ENCODE results near the gene SLC25A25.
A peak's percentile ranks its signal among the peaks of the same experiment; 100 is the strongest.
"Not testable (repeated sequence)": the region's sequence is repeated elsewhere in the genome, so short reads cannot be mapped to it uniquely, and the experiment has no call there.

Gene SLC25A25

DNA sequence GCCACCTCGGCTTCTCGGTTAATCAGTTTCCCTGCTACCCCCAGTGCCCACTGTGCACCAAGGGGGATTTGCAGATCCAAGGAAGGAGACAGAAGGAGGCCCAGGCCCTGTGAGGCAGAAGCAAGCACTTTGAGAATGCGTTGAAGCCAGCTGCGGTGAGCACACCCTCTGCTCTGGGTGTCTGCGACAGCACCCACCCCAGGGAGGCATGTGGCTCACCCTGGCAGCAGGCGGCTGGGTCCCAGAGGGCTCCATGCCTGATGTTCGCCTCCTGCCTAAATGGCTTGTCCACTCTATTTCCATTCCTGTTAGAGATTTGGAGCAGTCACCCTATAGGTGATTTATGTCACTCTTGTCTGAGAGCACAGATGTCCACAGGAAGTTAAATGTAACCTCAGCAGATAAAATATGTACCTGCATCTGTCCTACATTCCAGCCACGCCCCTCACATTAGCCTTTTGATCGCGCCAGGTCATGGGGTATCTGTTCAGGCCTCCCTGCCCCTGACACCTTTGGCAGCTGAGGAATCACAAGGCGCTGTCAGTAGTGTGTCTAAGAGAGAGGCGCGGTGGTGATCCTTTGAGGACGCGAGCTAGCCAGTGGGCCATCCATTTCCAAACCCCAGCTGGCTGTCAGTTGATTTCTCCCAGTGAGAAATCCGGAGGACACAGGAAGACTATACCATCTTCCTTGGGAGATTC lies 31.3 kb downstream of the SLC25A25 start:
- no peak for DNase-seq

- no peak for DNase-seq
Measured at GRCh38 chr9:128099932-128100491, 32.0 kb downstream of the SLC25A25 start.

- DNase-seq = no peak
Measured at GRCh38 chr9:128100581-128100980, 32.5 kb downstream of the SLC25A25 start.

- DNase-seq = no peak
Measured at GRCh38 chr9:128101231-128101661, 33.2 kb downstream of the SLC25A25 start.

DNA sequence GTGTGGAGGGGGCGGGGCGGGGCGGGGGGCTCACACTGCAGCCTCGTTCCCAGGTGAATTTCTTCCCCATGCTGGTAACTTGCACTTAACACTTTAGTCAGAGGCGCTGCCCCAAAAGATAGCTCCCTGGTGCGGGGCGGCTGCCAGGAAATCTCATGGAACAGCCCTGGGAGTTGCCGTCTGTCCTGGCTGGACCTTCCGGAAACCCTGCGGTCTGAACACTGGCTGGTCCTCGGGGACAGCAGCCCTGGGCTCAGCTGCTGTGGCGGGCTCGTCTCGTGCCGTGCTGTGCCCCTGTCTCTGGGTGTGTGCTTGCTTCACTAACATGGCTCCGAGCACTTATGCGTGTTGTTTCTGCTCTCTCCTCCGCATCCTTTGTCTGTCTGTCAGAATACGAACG lies 33.7 kb downstream of the SLC25A25 start:
- no peak for DNase-seq

- DNase-seq = no peak
Measured at GRCh38 chr9:128102196-128102595, 34.2 kb downstream of the SLC25A25 start.

DNA sequence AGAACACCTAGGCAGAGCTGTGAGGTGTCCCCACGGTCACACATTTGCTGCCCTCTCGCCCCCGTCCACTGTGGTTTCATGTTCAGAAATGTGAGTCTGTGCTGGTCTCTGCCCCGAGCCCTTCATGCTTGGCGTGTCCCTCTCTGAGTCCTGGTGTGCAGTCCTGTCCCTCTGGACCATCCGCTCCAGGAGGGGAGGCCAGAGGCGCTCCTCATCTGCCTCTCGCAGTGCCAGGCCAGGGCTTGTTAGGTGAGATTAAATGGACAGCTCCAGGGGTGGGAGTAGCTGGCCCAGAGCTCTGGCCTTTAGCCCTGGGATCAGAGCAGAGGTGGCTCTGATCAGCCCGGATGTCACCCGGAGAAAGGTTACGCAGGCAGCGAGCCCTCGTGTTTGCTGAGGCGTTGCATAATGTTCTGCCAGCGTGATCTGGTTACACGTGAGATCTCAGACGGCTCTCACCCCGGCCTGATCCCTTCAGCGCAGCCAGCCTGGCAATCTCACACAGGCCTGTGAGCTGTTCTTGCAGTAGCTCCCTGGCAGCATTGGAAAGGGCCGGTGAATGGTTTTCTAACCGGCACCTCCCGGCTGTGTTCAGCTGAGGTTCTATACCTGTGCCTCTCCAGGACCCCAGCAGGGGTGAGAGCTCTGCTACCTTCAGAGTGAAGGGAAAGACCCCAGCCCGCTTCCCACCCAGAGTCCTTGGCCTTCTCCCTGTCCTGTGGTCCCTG lies 35.0 kb downstream of the SLC25A25 start:
- no peak for DNase-seq

DNA sequence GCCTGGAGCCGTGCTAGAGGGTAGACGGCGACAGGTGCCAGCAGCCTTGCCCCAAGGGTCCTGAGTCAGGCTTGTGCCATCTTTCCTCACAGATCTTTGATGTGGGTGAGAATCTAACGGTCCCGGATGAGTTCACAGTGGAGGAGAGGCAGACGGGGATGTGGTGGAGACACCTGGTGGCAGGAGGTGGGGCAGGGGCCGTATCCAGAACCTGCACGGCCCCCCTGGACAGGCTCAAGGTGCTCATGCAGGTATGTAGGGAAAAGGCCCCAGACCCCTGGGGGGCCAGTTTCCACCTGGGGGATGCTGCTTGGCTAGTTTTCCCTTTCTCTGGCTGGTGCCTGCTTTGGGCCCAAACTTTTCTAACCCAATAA lies 35.5 kb downstream of the SLC25A25 start:
- peak; percentile 32 to 34 for DNase-seq

DNA sequence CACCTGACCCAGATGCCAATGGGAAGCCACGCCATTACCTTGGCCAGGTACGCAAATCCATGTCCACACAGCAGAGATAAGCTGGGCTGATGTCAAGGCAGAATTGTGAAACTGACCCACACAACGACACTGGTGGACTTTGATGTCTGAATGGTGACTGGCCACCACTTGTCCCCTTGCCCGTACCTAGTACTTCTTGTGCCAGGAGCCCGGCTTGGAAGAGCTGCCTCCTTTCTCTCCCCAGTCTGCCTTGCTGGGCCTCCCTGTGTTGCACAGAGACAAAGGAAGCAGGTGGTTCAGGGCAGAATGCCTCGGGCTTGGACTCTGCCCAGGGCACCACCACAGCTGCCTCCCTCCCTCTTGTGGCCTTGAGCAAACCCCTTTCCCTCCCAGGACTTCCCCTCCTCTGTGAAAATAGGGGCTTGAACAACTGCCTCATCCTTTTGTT lies 36.2 kb downstream of the SLC25A25 start:
- no peak for DNase-seq

- no peak for DNase-seq
Measured at GRCh38 chr9:128105538-128106175, 37.6 kb downstream of the SLC25A25 start.

DNA sequence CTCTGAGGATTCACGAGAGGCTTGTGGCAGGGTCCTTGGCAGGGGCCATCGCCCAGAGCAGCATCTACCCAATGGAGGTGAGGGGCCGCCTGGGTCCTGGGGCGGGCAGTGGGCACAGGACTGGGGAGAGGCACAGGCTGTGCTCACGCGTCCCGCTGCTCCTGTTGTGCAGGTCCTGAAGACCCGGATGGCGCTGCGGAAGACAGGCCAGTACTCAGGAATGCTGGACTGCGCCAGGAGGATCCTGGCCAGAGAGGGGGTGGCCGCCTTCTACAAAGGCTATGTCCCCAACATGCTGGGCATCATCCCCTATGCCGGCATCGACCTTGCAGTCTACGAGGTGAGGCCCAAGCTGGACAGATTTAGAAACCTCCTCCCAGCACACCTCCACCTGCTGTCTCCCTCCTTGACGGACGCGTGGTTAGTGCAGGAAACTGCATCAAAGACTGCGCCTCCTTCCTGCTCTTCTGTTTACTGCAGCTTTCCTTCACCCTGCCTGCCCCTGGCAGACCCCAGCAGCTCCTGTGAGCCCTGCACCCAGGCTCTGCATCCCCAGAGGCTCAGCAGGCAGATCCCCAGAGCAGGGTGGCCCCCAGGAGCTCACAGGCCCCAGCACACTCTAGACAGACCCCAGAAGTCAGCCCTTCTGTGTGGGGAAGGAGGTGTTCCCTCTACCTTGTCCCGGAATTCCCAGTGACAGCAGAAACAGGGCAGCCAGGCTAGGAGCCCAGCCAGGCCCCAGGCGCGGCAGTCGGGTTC lies 38.3 kb downstream of the SLC25A25 start:
- no peak for DNase-seq

DNA sequence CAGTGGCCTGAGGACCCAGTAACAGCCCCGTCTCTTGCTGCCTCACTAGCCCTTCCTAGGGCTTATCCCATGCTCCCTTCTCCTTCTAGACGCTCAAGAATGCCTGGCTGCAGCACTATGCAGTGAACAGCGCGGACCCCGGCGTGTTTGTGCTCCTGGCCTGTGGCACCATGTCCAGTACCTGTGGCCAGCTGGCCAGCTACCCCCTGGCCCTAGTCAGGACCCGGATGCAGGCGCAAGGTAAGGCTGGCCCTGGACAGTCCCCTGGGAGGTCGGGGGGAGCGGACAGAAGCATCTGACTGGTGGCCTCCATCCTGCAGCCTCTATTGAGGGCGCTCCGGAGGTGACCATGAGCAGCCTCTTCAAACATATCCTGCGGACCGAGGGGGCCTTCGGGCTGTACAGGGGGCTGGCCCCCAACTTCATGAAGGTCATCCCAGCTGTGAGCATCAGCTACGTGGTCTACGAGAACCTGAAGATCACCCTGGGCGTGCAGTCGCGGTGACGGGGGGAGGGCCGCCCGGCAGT lies 39.0 kb downstream of the SLC25A25 start:
- DNase-seq = no peak

GRCh38 chr9:128107468-128108268 lies 39.6 kb downstream of the SLC25A25 start:
- no peak for DNase-seq

GRCh38 chr9:128108269-128109049 lies 40.4 kb downstream of the SLC25A25 start:
- no peak for DNase-seq

DNA sequence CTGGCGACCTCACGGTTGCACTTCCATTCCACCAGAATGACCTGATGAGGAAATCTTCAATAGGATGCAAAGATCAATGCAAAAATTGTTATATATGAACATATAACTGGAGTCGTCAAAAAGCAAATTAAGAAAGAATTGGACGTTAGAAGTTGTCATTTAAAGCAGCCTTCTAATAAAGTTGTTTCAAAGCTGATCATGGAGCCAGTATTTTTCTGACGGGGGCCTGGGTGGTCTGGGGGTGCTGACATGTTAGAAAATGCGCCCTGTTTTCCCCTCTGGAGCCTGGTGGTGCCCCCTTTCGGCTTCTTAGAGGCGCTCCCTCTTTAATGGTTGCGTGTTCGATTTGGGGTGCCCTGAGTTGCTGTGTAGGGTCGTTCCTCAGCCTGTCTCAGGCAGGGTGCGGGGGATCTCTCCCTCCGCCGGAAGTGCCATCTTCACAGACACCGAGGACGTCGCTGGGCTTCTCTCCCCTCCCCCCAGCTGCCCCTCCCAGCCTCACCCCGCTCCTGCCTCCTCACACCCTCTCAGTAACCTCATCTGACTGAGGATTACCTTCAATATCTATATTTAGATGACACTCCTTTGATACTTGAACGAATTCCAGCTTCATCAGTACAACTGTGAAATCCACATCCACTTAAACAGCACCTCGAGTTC lies 41.1 kb downstream of the SLC25A25 start:
- no peak for DNase-seq

DNA sequence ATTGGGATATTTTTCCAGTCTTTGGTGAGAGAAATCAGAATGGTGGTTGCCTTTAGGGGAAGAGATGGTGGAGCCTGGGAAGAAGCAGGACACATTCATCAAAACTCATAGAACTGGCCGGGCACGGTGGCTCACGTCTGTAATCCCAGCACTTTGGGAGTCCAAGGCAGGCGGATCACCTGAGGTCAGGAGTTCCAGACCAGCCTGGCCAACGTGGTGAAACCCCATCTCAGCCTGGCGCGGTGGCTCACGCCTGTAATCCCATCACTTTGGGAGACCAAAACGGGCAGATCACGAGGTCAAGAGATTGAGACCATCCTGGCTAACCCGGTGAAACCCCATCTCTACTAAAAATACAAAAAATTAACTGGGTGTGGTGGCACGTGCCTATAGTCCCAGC lies 43.7 kb downstream of the SLC25A25 start:
- DNase-seq = not testable (repeated sequence)

DNA sequence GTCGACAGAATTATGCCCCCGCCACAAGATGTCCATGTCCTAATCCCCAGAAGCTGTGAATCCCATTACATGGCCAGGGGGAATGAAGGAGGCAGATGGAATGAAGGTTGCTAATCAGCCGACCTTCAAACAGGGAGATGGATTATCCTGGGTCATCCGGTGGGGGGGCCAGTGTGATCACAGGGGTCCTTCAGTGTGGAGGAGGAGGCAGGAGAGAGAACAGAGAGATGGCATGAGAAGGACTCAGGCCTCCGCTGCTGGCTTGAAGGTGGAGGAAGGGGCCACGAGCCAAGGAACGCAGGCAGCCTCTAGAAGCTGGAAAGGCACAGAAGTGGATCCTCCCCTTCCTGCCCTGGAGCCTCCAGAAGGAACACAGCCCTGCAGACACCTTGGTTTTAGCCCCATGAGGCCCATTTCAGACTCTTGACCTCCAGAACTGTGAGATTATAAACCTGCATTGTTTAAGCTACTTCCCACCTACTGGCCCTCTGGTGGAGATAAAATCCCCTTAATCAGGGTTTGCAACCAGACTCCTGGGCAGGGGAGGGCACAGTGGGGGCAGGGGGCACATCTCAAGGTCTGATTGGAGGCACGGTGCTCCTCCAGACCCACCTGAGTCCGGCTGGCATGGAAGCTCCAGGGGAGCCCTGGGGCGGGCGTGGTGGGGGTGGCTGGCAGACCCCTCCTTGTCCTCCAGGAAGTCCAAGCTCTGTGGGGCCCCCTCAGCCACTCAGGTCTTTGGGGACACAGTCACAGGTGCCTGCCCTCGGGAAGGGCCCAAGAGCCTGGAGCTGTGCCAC lies 45.7 kb downstream of the SLC25A25 start:
- no peak for DNase-seq

GRCh38 chr9:128114326-128115186 lies 46.5 kb downstream of the SLC25A25 start:
- DNase-seq = no peak
